Tibial artery (tissue), 4 donors: Measurements from ENCODE around the gene LAIR2.
"Not testable (repeated sequence)": the region's sequence is repeated elsewhere in the genome, so short reads cannot be mapped to it uniquely, and the experiment has no call there.

ENCODE experiments used
- DNase-seq, 2 donors: peaks; one replicate each; pipeline ENCODE4 v3.0.0-alpha.2; 2019
- H3K27ac ChIP-seq, 2 donors: fragments of 200-600 bp; sonication (generic) in 1 of 2; 1 replicate in 1 of 2; 2 replicates in 1 of 2; pipeline ENCODE4 v1.5.1; 2018 to 2019; ENCODE audit warnings: mild to moderate bottlenecking in 1 of 2
- H3K27me3 ChIP-seq, 2 donors: fragments of 200-600 bp; sonication (generic) in 1 of 2; one replicate each; pipeline versions ENCODE4 v1.5.1 to v1.6.0; 2016 to 2019
- H3K36me3 ChIP-seq, 3 donors: fragments of 200-600 bp; sonication (generic) in 2 of 3; one replicate each; pipeline ENCODE4 v1.5.1; 2016 to 2019; ENCODE audit warnings: mild to moderate bottlenecking in 2 of 3
- H3K4me1 ChIP-seq, 4 donors: fragments of 200-600 bp; sonication (generic) in 2 of 4; 1 replicate in 3 of 4; 2 replicates in 1 of 4; pipeline ENCODE4 v1.5.1; 2016 to 2019
- H3K4me3 ChIP-seq, 2 donors: fragments of 200-600 bp; sonication (generic) in 1 of 2; 1 replicate in 1 of 2; 2 replicates in 1 of 2; pipeline ENCODE4 v1.5.1; 2018 to 2019; ENCODE audit warnings: mild to moderate bottlenecking in 2 of 2
- H3K9me3 ChIP-seq, 3 donors: fragments of 200-600 bp; sonication (generic) in 1 of 3; one replicate each; pipeline ENCODE4 v1.5.1; 2016 to 2019
- CTCF ChIP-seq, 2 experiments: fragments of 200-600 bp in 1 of 2; fragments of 450-650 bp in 1 of 2; IDR thresholded peaks; one replicate each; pipeline ENCODE4 v1.5.1; 2017 to 2019; ENCODE audit warnings: antibody characterized with exemption in 2 of 2, mild to moderate bottlenecking in 1 of 2, moderate library complexity in 1 of 2
- intact Hi-C: fragments of 100-400 bp; cut with DNase I; formaldehyde crosslinking; loops from one replicate; pipeline ENCODE4 v1.15.0; 2023; ENCODE audit warnings: low total_unique reads

LAIR2 gene

GRCh38 chr19:54463531-54464043 is 39.0 kb upstream of the LAIR2 start, which contains the start of gene LENG9:
TSS of gene LENG9 (minus strand) at chr19:54463778. CDS start at chr19:54463526, 252 bp downstream.
- Histone ChIP-seq H3K4me1 (peaks cover 6 to 40% (median 27%) of the 10 kb centered on the region in 4 donors), H3K27me3 (no peaks in the 10 kb centered on the region), H3K4me3 (peak within 1 kb of the TSS; percentile 62 to 85), H3K36me3 (peaks cover 28 to 36% (median 30%) of the 10 kb centered on the region in 3 donors), H3K27ac (peak within 1 kb of the TSS; percentile 92 to 99), H3K9me3 (no peaks in the 10 kb centered on the region)
- peak; percentile 99 to 100 for DNase-seq
- TF ChIP-seq CTCF (IDR thresholded peaks at IDR 0.05), result no peak
- intact Hi-C loops, result no loop called here

- peak overlapping the region; percentile 62 to 85 for H3K4me3 ChIP-seq
- no peak for TF ChIP-seq CTCF (IDR thresholded peaks at IDR 0.05)
- intact Hi-C loops, result no loop called here
- H3K9me3 ChIP-seq, result no peaks in the 10 kb centered on the region
- peaks cover 23 to 31% (median 25%) of the 10 kb centered on the region in 3 donors for H3K36me3 ChIP-seq
- peak overlapping the region; percentile 92 to 99 for H3K27ac ChIP-seq
- no peaks in the 10 kb centered on the region for H3K27me3 ChIP-seq
- peaks cover 6 to 40% (median 25%) of the 10 kb centered on the region in 4 donors for H3K4me1 ChIP-seq
- peak; percentile 83 to 92 for DNase-seq
These were observed 38.5 kb upstream of the LAIR2 start for GRCh38 chr19:54464044-54464629.

GRCh38 chr19:54464630-54465425 is 37.8 kb upstream of the LAIR2 start:
- Histone ChIP-seq H3K27ac (peak overlapping the region; percentile 92 to 99), H3K9me3 (no peaks in the 10 kb centered on the region), H3K4me1 (peaks cover 6 to 36% (median 23%) of the 10 kb centered on the region in 4 donors), H3K4me3 (peak overlapping the region; percentile 62 to 85), H3K27me3 (no peaks in the 10 kb centered on the region), H3K36me3 (peaks cover 17 to 24% (median 18%) of the 10 kb centered on the region in 3 donors)
- intact Hi-C loops, result loop anchor here (5.0 kb wide), 1 partner anchor 652 kb away; the partner anchor contains the start of gene PPP1R12C
- DNase-seq, result peak; percentile 91 to 96
- peak in 1 of 2 experiments; percentile 8 for TF ChIP-seq CTCF (IDR thresholded peaks at IDR 0.05)

GRCh38 chr19:54465426-54466109 is 37.1 kb upstream of the LAIR2 start:
- peak in 1 of 2 donors; percentile 69 for DNase-seq
- peaks cover 6 to 34% (median 24%) of the 10 kb centered on the region in 4 donors for H3K4me1 ChIP-seq
- TF ChIP-seq CTCF (IDR thresholded peaks at IDR 0.05), result no peak
- H3K36me3 ChIP-seq, result peaks cover 10 to 16% (median 11%) of the 10 kb centered on the region in 3 donors
- intact Hi-C loops, result loop anchor here (5.0 kb wide), 1 partner anchor 652 kb away; the partner anchor contains the start of gene PPP1R12C
- H3K27ac ChIP-seq, result no peak overlapping the region
- H3K27me3 ChIP-seq, result peaks cover 0 to 3% of the 10 kb centered on the region in 2 donors
- no peaks in the 10 kb centered on the region for H3K9me3 ChIP-seq
- H3K4me3 ChIP-seq, result peak overlapping the region in 1 of 2 donors; percentile 62

GRCh38 chr19:54466110-54466480 is 36.5 kb upstream of the LAIR2 start:
- Histone ChIP-seq H3K36me3 (peaks cover 5 to 11% (median 5%) of the 10 kb centered on the region in 3 donors), H3K4me1 (peaks cover 6 to 39% (median 25%) of the 10 kb centered on the region in 4 donors)
- not testable (repeated sequence) for H3K9me3 ChIP-seq, H3K27me3 ChIP-seq, H3K27ac ChIP-seq, H3K4me3 ChIP-seq
- intact Hi-C loops, result loop anchor here (5.0 kb wide), 1 partner anchor 651 kb away; the partner anchor contains the start of gene PPP1R12C
- DNase-seq, result peak in 1 of 2 donors; percentile 65
